MCF 10A (cell line): ENCODE results near the gene SPATA21. TPM values are rescaled to one million over a fixed set of nuclear protein-coding genes. Genes with fewer than 3 reads are reported as not detected.
A peak's percentile ranks its signal among the peaks of the same experiment; 100 is the strongest.

Source experiments
- BruUV-seq: library from RNA; stranded (reverse); fragments of 400-500 nt; replicated peaks from 2 replicates; lab custom pipeline; 2021; lab: Mats Ljungman, UMichigan
- CTCF ChIA-PET: fragments of 300-600 bp; sonication (Branson Sonifier 250); formaldehyde crosslinking; extraction: SDS; loops from one replicate; lab custom pipeline; 2021; ENCODE audit warnings: antibody characterized with exemption, inconsistent platforms; lab: Yijun Ruan, JAX
- POLR2A ChIA-PET: fragments of 300-600, 350-650 bp; sonication (Branson Sonifier 250); formaldehyde crosslinking; extraction: SDS; loops from one replicate; lab custom pipeline; 2020; ENCODE audit warnings: antibody characterized with exemption, inconsistent platforms; lab: Yijun Ruan, JAX
- DNase-seq: peaks from one replicate; pipeline ENCODE4 v3.0.0-alpha.2; 2018; ENCODE audit not compliant: unreplicated experiment
- H3K27ac Mint-ChIP-seq: one replicate; pipeline ENCODE4 v1.8.0; 2022; ENCODE audit warnings: mild to moderate bottlenecking, low read depth, mixed read lengths; ENCODE audit not compliant: unreplicated experiment
- H3K27me3 Mint-ChIP-seq: one replicate; pipeline ENCODE4 v1.8.0; 2022; ENCODE audit warnings: mixed read lengths; ENCODE audit not compliant: insufficient read depth, unreplicated experiment
- H3K36me3 Mint-ChIP-seq: one replicate; pipeline ENCODE4 v1.8.0; 2022; ENCODE audit warnings: mild to moderate bottlenecking, moderate library complexity, mixed read lengths; ENCODE audit not compliant: insufficient read depth, unreplicated experiment
- H3K4me1 Mint-ChIP-seq: one replicate; pipeline ENCODE4 v1.8.0; 2022; ENCODE audit warnings: mixed read lengths; ENCODE audit not compliant: insufficient read depth, unreplicated experiment
- H3K4me3 Mint-ChIP-seq: one replicate; pipeline ENCODE4 v1.8.0; 2022; ENCODE audit warnings: mild to moderate bottlenecking, moderate library complexity, mixed read lengths; ENCODE audit not compliant: unreplicated experiment
- H3K9me3 Mint-ChIP-seq: one replicate; pipeline ENCODE4 v1.8.0; 2022; ENCODE audit warnings: mixed read lengths; ENCODE audit not compliant: unreplicated experiment
- CTCF ChIP-seq: fragments of 200-600 bp; IDR thresholded peaks from one replicate; pipeline ENCODE4 v1.8.0; 2022; ENCODE audit warnings: antibody characterized with exemption, mild to moderate bottlenecking; ENCODE audit not compliant: unreplicated experiment
- intact Hi-C: fragments of 100-400 bp; cut with micrococcal nuclease; formaldehyde crosslinking; loops from 2 replicates; pipeline ENCODE4 v1.14.1; 2022
- total RNA-seq: library from RNA; stranded (reverse); gene quantifications from 2 replicates; pipeline ENCODE4 v1.2.3, GENCODE V29; 2022

The SPATA21 gene
- total RNA-seq, 1 experiment from 2014 or later, result not detected

GRCh38 chr1:16351994-16352841, 85.0 kb downstream of the SPATA21 start, which contains the start of gene FBXO42:
TSS of gene FBXO42 (minus strand) at chr1:16352480. CDS start at chr1:16315418, 37,062 bp downstream.
- DNase-seq, result peak; percentile 89
- Mint-ChIP-seq H3K4me3 (peak within 1 kb of the TSS; percentile 87), H3K27me3 (no peaks in the 10 kb centered on the region), H3K4me1 (peaks cover 16% of the 10 kb centered on the region), H3K36me3 (no peaks in the 10 kb centered on the region), H3K27ac (peak within 1 kb of the TSS; percentile 84), H3K9me3 (no peaks in the 10 kb centered on the region)
- intact Hi-C loops, result loop anchor here (5.0 kb wide), 1 partner anchor 60 kb away; no protein-coding TSS in a partner anchor
- TF ChIP-seq CTCF, result peak; percentile 29
- BruUV-seq, result no TSS peak
- ChIA-PET CTCF (interaction anchor here (0.6 to 2.4 kb wide), 10 partner anchors 11 to 337 kb away, joined by 3 to 24 read pairs (median 4); no protein-coding TSS in a partner anchor), POLR2A (interaction anchor here (0.5 to 4.2 kb wide), 27 partner anchors 9 to 737 kb away, joined by 3 to 51 read pairs (median 5); partner anchors contain the start of genes CPLANE2, NECAP2 and SZRD1)

DNA sequence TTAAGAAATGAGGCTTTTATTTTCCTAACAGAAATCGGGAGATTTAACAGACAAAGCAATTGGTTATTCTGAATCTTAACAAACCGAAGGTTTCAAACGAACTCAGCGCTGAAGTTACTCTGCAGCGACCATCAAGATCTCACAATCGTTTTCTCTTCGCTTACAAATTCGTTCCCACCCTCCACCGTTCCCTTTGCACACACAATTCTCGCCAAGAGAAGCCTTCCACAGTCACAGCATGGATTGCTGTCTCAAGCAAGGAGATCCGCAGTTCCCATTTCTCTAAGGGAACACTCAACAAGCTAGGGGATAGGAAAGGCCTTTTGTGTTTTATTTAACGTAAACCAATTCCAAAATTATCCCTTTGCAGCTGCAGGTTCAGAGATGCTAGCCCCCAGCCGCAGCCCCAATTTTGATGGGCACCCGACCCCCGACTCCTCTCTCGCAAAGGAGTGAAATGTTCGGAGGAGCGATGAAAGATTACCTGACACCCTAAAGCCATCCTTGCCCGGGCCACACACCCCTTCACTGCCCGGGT, 85.7 kb downstream of the SPATA21 start:
- Mint-ChIP-seq H3K27me3 (no peaks in the 10 kb centered on the region), H3K4me3 (peak overlapping the region; percentile 87), H3K36me3 (no peaks in the 10 kb centered on the region), H3K27ac (peak overlapping the region; percentile 84), H3K4me1 (peaks cover 16% of the 10 kb centered on the region), H3K9me3 (no peaks in the 10 kb centered on the region)
- ChIA-PET POLR2A (interaction anchor here (0.6 to 4.2 kb wide), 21 partner anchors 8 to 736 kb away, joined by 3 to 51 read pairs (median 5); partner anchors contain the start of genes CPLANE2, NECAP2 and SZRD1), CTCF (interaction anchor here (0.6 to 2.4 kb wide), 9 partner anchors 12 to 336 kb away, joined by 3 to 24 read pairs (median 3); no protein-coding TSS in a partner anchor)
- intact Hi-C loops, result loop anchor here (5.0 kb wide), 1 partner anchor 59 kb away; no protein-coding TSS in a partner anchor
- no TSS peak for BruUV-seq
- no peak for TF ChIP-seq CTCF
- DNase-seq, result no peak

DNA sequence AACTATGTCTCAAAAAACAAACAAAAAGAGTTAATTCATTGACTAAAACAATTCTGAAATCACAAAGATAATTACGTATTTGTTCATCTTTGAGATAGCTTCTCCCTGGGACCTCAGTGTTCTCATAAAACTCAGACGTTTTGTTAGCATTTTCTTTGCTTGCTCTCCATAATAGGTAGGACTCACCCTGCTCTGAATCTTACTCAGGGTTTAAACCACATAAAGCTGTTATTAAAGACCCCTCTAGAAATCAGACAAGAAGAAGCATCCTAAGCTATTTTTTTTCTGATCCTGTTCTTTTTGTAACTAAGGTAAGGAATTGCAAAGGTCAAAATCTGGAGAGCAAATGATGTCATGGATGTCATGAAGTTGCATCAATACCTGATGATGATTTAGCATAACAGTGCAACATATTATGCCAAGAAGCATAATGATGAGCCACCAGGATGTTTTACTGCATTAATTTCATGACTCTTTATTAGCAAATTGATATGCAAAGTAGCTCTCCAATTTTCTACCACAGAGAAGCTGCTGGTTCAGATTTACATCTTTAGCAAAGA, 87.3 kb downstream of the SPATA21 start:
- H3K4me1 Mint-ChIP-seq, result peaks cover 21% of the 10 kb centered on the region
- intact Hi-C loops, result loop anchor here (5.0 kb wide), 1 partner anchor 58 kb away; no protein-coding TSS in a partner anchor
- DNase-seq, result no peak
- no peak for TF ChIP-seq CTCF
- BruUV-seq, result no TSS peak
- no peaks in the 10 kb centered on the region for H3K27me3 Mint-ChIP-seq
- no peaks in the 10 kb centered on the region for H3K9me3 Mint-ChIP-seq
- H3K4me3 Mint-ChIP-seq, result peak overlapping the region; percentile 87
- no peak overlapping the region for H3K27ac Mint-ChIP-seq
- ChIA-PET POLR2A (interaction anchor here (0.6 to 4.2 kb wide), 13 partner anchors 14 to 555 kb away, joined by 3 to 51 read pairs (median 3); partner anchors contain the start of genes RNU1-1 and SZRD1), CTCF (interaction anchor here (1.0 kb wide), 1 partner anchor 56 kb away, joined by 3 read pairs; no protein-coding TSS in a partner anchor)
- H3K36me3 Mint-ChIP-seq, result no peaks in the 10 kb centered on the region

Other genes with a start within 250 kb of the SPATA21 start
- 1.7 and 1.9 TPM in 2 replicates for gene ARHGEF19, start 224.8 kb downstream of the SPATA21 start, total RNA-seq
- gene CPLANE2, start 200.2 kb downstream of the SPATA21 start, total RNA-seq, result 8.3 and 13.2 TPM in 2 replicates
- 21.9 and 24.9 TPM in 2 replicates for gene FBXO42, start 84.9 kb downstream of the SPATA21 start, total RNA-seq
- 108 and 114 TPM in 2 replicates for gene SZRD1, start 70.2 kb downstream of the SPATA21 start, total RNA-seq
- gene NECAP2, start 3.3 kb upstream of the SPATA21 start, total RNA-seq, result 34.1 and 41.4 TPM in 2 replicates
- 1,539 and 1,606 TPM in 2 replicates for gene RNU1-1, start 76.9 kb upstream of the SPATA21 start, total RNA-seq
- gene NBPF1, start 176.1 kb upstream of the SPATA21 start, total RNA-seq, result 28.9 and 31.5 TPM in 2 replicates
- 1,539 and 1,606 TPM in 2 replicates for gene RNU1-3, start 229.5 kb upstream of the SPATA21 start, total RNA-seq